Measurements from ENCODE around the gene ORM1.

ORM1 gene

DNA sequence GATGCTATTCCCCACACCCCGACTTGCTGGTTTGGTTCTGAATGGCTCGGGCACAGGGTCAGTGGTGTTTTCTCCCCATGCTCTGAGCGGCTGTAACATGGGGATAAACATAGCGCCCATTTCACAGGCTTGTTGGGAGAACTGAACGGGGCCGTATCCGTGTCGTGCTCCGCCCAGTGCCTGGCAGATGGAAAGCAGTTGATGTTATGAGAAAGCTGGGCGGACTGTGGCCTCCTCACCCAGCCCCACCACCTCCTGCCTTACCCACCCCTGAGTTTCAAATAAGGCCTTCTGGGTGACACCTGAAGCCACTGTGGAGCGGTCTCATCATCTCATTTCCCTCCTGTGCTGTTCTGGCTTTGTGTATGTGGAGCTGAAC lies 21.3 kb downstream of the ORM1 start:
- H3K9me3 ChIP-seq (ENCODE audit: control insufficient read depth in 2 of 2, low read length in 2 of 2): no peaks in the 10 kb centered on the region
- peaks cover 0 to 2% of the 10 kb centered on the region in 2 donors for H3K4me1 ChIP-seq (ENCODE audit: control insufficient read depth in 2 of 2, insufficient read depth in 2 of 2, low read length in 2 of 2)
- H3K36me3 ChIP-seq (ENCODE audit: control insufficient read depth in 2 of 2, insufficient read depth in 2 of 2, low read length in 2 of 2): peaks cover 81 to 88% of the 10 kb centered on the region in 2 donors
- H3K9ac ChIP-seq (ENCODE audit: low read depth in 1 of 2, low read length in 2 of 2): no peak overlapping the region
- no peak overlapping the region for H3K4me3 ChIP-seq (ENCODE audit: low read length in 2 of 2)
- no peaks in the 10 kb centered on the region for H3K27me3 ChIP-seq (ENCODE audit: control insufficient read depth in 2 of 2, insufficient read depth in 2 of 2, low read length in 2 of 2)
- no peak overlapping the region for H3K27ac ChIP-seq (ENCODE audit: low read depth in 2 of 2, low read length in 2 of 2)

DNA sequence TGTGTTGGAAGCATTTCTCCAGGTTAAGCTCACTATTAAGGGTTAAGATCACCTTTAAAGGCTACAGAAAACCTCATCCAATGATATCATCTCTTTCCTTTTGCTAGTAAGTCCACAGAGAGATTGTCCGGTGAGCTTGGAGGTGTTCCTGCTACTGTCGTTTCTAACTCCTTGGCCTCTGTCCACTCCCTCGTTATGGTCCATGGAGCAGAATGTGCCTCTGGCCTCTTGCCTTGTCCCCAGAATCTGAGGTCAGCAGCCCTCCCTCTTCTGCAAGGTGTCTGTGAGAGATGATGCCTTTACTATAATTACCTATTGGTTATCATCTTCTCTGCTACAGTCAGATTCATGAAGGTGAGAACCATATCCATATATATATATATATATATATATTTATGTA lies 21.8 kb downstream of the ORM1 start:
- no peaks in the 10 kb centered on the region for H3K27me3 ChIP-seq (ENCODE audit: control insufficient read depth in 2 of 2, insufficient read depth in 2 of 2, low read length in 2 of 2)
- H3K4me1 ChIP-seq (ENCODE audit: control insufficient read depth in 2 of 2, insufficient read depth in 2 of 2, low read length in 2 of 2): peaks cover 0 to 2% of the 10 kb centered on the region in 2 donors
- peaks cover 83 to 88% of the 10 kb centered on the region in 2 donors for H3K36me3 ChIP-seq (ENCODE audit: control insufficient read depth in 2 of 2, insufficient read depth in 2 of 2, low read length in 2 of 2)
- no peak overlapping the region for H3K27ac ChIP-seq (ENCODE audit: low read depth in 2 of 2, low read length in 2 of 2)
- H3K9me3 ChIP-seq (ENCODE audit: control insufficient read depth in 2 of 2, low read length in 2 of 2): no peaks in the 10 kb centered on the region
- no peak overlapping the region for H3K9ac ChIP-seq (ENCODE audit: low read depth in 1 of 2, low read length in 2 of 2)
- H3K4me3 ChIP-seq (ENCODE audit: low read length in 2 of 2): no peak overlapping the region

DNA sequence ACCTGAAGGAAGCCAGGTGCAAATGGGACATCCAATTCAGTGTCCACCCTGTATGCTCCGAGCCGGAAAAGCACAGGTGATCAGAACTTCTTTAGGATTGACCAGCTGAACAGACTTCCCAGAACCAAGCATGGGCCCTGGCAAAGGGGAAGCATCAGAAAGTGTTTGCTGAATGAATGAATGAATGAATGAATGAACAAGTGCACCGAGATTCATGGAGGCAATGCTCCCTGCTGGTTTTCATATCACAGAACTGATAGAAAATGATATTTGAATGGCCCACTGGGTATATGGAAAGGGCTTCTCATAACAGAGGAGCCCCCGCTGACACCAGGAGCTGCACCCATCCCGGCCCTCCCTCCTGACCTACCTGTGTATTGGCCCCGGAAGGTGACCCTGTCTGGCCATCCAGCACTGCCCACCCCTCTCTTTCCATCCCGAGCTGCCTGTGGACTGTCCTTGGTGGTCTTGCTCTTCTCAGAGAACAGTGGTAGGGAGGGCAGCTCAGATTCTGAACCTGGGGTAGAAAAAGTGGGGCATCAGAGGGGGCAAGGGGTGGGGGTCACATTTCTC lies 22.7 kb downstream of the ORM1 start:
- Histone ChIP-seq H3K27ac (ENCODE audit: low read depth in 2 of 2, low read length in 2 of 2) (no peak overlapping the region), H3K9ac (ENCODE audit: low read depth in 1 of 2, low read length in 2 of 2) (no peak overlapping the region), H3K4me3 (ENCODE audit: low read length in 2 of 2) (no peak overlapping the region), H3K9me3 (ENCODE audit: control insufficient read depth in 2 of 2, low read length in 2 of 2) (no peaks in the 10 kb centered on the region), H3K27me3 (ENCODE audit: control insufficient read depth in 2 of 2, insufficient read depth in 2 of 2, low read length in 2 of 2) (no peaks in the 10 kb centered on the region), H3K4me1 (ENCODE audit: control insufficient read depth in 2 of 2, insufficient read depth in 2 of 2, low read length in 2 of 2) (peaks cover 0 to 2% of the 10 kb centered on the region in 2 donors), H3K36me3 (ENCODE audit: control insufficient read depth in 2 of 2, insufficient read depth in 2 of 2, low read length in 2 of 2) (peaks cover 86 to 90% of the 10 kb centered on the region in 2 donors)

DNA sequence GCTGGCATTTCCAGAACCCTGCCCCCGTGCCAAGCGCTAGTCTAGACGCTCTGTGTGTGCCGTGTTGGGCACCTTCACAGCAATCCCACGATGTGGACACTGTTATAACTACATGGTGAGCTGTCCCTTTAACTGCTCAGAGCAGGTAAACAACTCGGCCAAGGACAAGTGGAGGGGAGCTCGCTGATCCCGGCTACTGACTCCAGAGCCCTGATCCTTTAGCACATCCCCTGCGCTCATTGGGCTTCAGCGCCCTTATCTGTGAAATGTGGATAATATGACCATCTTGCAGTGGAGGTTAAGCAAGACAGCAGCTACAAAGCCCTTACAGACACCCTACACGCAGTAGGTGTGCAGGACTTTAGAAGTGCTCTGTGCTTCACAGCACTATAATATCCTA lies 23.2 kb downstream of the ORM1 start:
- H3K27ac ChIP-seq (ENCODE audit: low read depth in 2 of 2, low read length in 2 of 2): no peak overlapping the region
- H3K4me3 ChIP-seq (ENCODE audit: low read length in 2 of 2): no peak overlapping the region
- H3K36me3 ChIP-seq (ENCODE audit: control insufficient read depth in 2 of 2, insufficient read depth in 2 of 2, low read length in 2 of 2): peaks cover 86 to 90% of the 10 kb centered on the region in 2 donors

DNA sequence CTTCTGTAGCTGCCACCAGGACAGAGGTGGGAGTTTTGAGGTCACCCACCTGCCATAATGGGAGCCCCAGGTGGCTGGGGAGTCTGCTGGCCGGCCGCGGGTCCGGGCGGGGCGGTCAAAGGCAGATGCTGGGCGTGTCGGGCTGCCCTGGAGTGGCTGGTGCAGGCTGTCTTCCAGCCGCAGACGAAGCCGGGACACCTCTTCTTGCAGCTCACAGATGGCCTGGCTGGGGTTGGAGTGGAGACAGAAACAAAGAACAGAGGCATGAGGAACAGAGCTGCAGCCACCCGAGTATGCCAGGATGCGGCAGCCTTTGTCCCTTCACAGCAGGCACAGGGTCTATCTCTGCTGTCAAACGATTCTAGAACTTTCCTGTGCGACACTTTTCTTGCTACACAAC lies 24.8 kb downstream of the ORM1 start:
- no peaks in the 10 kb centered on the region for H3K9me3 ChIP-seq (ENCODE audit: control insufficient read depth in 2 of 2, low read length in 2 of 2)
- H3K9ac ChIP-seq (ENCODE audit: low read depth in 1 of 2, low read length in 2 of 2): no peak overlapping the region
- H3K36me3 ChIP-seq (ENCODE audit: control insufficient read depth in 2 of 2, insufficient read depth in 2 of 2, low read length in 2 of 2): peaks cover 76 to 84% of the 10 kb centered on the region in 2 donors
- H3K4me3 ChIP-seq (ENCODE audit: low read length in 2 of 2): no peak overlapping the region
- no peak overlapping the region for H3K27ac ChIP-seq (ENCODE audit: low read depth in 2 of 2, low read length in 2 of 2)
- no peaks in the 10 kb centered on the region for H3K27me3 ChIP-seq (ENCODE audit: control insufficient read depth in 2 of 2, insufficient read depth in 2 of 2, low read length in 2 of 2)
- H3K4me1 ChIP-seq (ENCODE audit: control insufficient read depth in 2 of 2, insufficient read depth in 2 of 2, low read length in 2 of 2): peaks cover 0 to 2% of the 10 kb centered on the region in 2 donors

More for the DNA sequence above, 23.2 kb downstream of the ORM1 start:
- Histone ChIP-seq H3K9me3 (ENCODE audit: control insufficient read depth in 2 of 2, low read length in 2 of 2) (no peaks in the 10 kb centered on the region), H3K9ac (ENCODE audit: low read depth in 1 of 2, low read length in 2 of 2) (no peak overlapping the region), H3K27me3 (ENCODE audit: control insufficient read depth in 2 of 2, insufficient read depth in 2 of 2, low read length in 2 of 2) (no peaks in the 10 kb centered on the region), H3K4me1 (ENCODE audit: control insufficient read depth in 2 of 2, insufficient read depth in 2 of 2, low read length in 2 of 2) (peaks cover 0 to 2% of the 10 kb centered on the region in 2 donors)

DNA sequence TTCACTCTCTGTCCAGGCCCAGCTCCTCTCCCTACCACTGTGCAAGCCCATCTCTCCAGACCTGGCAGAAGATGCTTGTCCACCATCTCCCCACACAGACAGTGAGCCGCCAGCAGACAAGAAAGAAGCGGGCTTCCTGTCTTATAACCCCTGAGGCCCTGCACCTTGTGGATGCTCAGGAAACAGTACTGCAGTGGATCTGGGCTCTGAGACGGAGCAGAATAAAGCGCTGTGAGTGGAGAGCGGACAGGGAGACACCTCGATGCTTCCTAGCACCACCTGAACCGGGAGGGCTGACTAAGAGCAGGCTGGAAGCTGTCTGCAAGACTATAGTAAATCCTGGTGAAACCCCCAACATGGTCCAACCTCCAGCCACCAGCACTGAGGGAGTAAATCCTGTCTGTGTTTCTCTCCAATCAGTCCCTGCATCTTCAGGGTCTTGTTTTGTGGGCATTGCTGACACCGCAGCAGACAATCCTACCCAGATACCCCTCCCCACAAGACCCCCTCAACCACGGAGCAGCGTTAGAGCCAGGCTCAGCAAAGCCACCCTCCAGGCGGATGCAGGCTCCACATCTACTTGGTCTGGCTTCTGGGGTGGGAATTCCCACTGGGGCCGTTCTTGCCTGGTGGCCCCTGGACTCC lies 25.5 kb downstream of the ORM1 start:
- peaks cover 71 to 80% of the 10 kb centered on the region in 2 donors for H3K36me3 ChIP-seq (ENCODE audit: control insufficient read depth in 2 of 2, insufficient read depth in 2 of 2, low read length in 2 of 2)
- no peaks in the 10 kb centered on the region for H3K9me3 ChIP-seq (ENCODE audit: control insufficient read depth in 2 of 2, low read length in 2 of 2)
- no peak overlapping the region for H3K4me3 ChIP-seq (ENCODE audit: low read length in 2 of 2)
- no peak overlapping the region for H3K9ac ChIP-seq (ENCODE audit: low read depth in 1 of 2, low read length in 2 of 2)
- peak overlapping the region in 1 of 2 donors; percentile 49 for H3K27ac ChIP-seq (ENCODE audit: low read depth in 2 of 2, low read length in 2 of 2)
- H3K4me1 ChIP-seq (ENCODE audit: control insufficient read depth in 2 of 2, insufficient read depth in 2 of 2, low read length in 2 of 2): peaks cover 0 to 2% of the 10 kb centered on the region in 2 donors
- no peaks in the 10 kb centered on the region for H3K27me3 ChIP-seq (ENCODE audit: control insufficient read depth in 2 of 2, insufficient read depth in 2 of 2, low read length in 2 of 2)

DNA sequence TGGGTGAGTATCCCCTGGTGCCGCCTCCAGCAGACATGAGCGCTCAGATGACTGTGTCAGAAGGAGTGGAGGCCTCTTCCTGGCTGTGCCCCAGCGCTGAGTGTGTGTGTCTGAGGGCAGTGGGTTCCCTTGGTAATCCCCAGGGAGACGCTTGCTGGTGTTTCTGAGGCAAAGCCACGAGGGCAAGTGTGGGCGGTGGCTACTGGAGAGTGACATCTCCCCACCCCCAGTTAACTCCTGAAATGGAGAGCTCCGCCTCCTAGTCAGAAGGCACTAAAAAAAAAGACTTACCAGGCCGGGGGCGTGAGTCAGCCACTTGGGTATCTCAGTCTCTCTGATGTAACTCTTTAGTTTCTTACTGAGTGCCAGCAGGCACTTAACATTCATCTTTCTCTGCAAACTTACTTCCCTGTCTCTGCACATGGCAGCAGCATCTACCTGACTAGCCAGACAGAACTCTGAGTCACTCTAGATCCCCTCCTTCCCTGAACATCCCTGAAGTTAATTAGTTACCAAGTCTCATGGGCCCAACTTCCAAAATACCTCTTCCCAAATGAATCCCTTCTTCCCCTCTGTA lies 26.1 kb downstream of the ORM1 start:
- H3K27me3 ChIP-seq (ENCODE audit: control insufficient read depth in 2 of 2, insufficient read depth in 2 of 2, low read length in 2 of 2): no peaks in the 10 kb centered on the region
- H3K36me3 ChIP-seq (ENCODE audit: control insufficient read depth in 2 of 2, insufficient read depth in 2 of 2, low read length in 2 of 2): peaks cover 64 to 80% of the 10 kb centered on the region in 2 donors
- H3K4me3 ChIP-seq (ENCODE audit: low read length in 2 of 2): no peak overlapping the region
- H3K9ac ChIP-seq (ENCODE audit: low read depth in 1 of 2, low read length in 2 of 2): no peak overlapping the region
- peaks cover 0 to 2% of the 10 kb centered on the region in 2 donors for H3K4me1 ChIP-seq (ENCODE audit: control insufficient read depth in 2 of 2, insufficient read depth in 2 of 2, low read length in 2 of 2)
- peak overlapping the region in 1 of 2 donors; percentile 49 for H3K27ac ChIP-seq (ENCODE audit: low read depth in 2 of 2, low read length in 2 of 2)
- no peaks in the 10 kb centered on the region for H3K9me3 ChIP-seq (ENCODE audit: control insufficient read depth in 2 of 2, low read length in 2 of 2)

DNA sequence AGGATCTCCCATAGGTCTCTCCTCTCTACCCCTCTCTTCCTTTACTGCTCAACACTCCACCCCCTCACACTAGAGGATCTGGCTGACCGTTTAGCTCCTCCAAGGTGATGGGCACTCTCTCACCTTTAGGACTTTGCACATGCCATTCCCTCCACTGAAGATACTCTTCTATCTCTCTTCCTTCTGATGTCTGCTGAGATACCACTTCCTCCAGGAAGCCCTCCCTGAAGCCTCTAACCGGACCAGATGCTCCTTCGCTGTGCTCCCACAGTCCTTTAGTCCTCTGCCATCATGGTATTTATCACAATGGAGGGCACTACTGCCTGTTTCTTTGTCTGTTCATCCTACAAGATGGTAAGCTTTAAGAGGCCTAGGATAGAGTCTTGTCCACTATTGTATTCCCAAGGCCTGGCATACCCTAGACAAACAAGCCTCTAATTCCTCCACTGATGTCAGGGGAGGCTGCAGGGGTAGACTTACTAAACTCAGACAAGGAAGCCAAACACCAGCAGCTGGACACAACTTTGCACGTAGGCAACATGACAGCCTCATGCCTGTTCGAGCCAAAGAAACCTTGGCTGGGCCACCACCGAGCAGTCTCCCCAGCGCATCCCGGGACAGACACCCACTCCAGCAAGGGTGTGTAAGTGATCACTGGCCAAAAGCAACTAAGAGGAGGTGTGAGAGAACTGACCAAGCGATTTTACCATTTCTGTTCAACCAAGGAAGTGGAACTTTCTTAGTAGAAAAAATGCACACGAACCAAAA lies 27.0 kb downstream of the ORM1 start:
- Histone ChIP-seq H3K27me3 (ENCODE audit: control insufficient read depth in 2 of 2, insufficient read depth in 2 of 2, low read length in 2 of 2) (no peaks in the 10 kb centered on the region), H3K27ac (ENCODE audit: low read depth in 2 of 2, low read length in 2 of 2) (no peak overlapping the region), H3K9ac (ENCODE audit: low read depth in 1 of 2, low read length in 2 of 2) (no peak overlapping the region), H3K4me3 (ENCODE audit: low read length in 2 of 2) (no peak overlapping the region), H3K4me1 (ENCODE audit: control insufficient read depth in 2 of 2, insufficient read depth in 2 of 2, low read length in 2 of 2) (peaks cover 0 to 2% of the 10 kb centered on the region in 2 donors), H3K36me3 (ENCODE audit: control insufficient read depth in 2 of 2, insufficient read depth in 2 of 2, low read length in 2 of 2) (peaks cover 58 to 74% of the 10 kb centered on the region in 2 donors), H3K9me3 (ENCODE audit: control insufficient read depth in 2 of 2, low read length in 2 of 2) (no peaks in the 10 kb centered on the region)

DNA sequence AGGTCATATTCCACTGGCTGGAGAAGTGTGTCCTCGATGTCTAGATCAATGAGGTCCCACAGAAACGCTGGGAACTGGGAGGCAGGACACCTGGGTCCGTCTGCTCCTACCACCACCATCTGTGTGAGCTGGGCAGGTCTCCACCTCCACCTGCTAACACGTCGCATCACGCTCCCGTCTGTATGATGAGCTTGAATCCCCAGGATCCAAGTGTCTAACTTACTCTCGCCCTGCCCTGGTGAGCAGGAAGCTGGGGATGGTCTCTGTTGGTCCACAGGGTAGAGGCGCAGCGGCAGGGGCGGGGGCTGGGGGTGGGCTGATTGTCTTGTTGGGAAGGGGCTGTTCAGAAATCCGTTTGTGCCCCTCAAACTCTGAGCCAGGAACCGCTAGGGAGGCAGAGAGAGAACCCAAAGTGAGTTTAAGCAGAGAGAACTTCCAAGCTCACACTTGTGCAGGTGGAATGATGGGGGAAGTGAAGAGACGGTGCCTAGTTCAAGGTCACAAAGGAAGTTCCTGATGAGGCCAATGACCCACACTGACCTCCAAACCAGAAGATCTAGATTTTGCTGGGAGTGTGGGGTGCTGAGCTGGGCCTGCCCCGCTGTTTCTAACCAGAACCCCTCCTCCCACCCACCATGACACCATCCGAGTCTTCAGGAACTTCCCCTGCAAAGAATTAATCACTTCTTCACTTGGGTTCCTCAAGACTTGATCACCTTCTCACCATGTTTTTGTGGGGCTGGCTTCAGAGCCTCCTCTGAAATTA lies 27.9 kb downstream of the ORM1 start:
- no peak overlapping the region for H3K27ac ChIP-seq (ENCODE audit: low read depth in 2 of 2, low read length in 2 of 2)
- H3K27me3 ChIP-seq (ENCODE audit: control insufficient read depth in 2 of 2, insufficient read depth in 2 of 2, low read length in 2 of 2): no peaks in the 10 kb centered on the region
- H3K4me1 ChIP-seq (ENCODE audit: control insufficient read depth in 2 of 2, insufficient read depth in 2 of 2, low read length in 2 of 2): peaks cover 0 to 2% of the 10 kb centered on the region in 2 donors
- H3K9ac ChIP-seq (ENCODE audit: low read depth in 1 of 2, low read length in 2 of 2): no peak overlapping the region
- peaks cover 58 to 72% of the 10 kb centered on the region in 2 donors for H3K36me3 ChIP-seq (ENCODE audit: control insufficient read depth in 2 of 2, insufficient read depth in 2 of 2, low read length in 2 of 2)
- no peaks in the 10 kb centered on the region for H3K9me3 ChIP-seq (ENCODE audit: control insufficient read depth in 2 of 2, low read length in 2 of 2)
- no peak overlapping the region for H3K4me3 ChIP-seq (ENCODE audit: low read length in 2 of 2)
